Stimulated activated CD4-positive, alpha-beta T cell treated with anti-CD3 and anti-CD28 coated beads, Interleukin-1b, Interleukin-23, amount 100 ng/mL, for 4 hours (primary cell): ENCODE results near the gene CAPN15.
"Not testable (repeated sequence)": the region's sequence is repeated elsewhere in the genome, so short reads cannot be mapped to it uniquely, and the experiment has no call there.

ENCODE experiments used
- DNase-seq, 2 donors: peaks; one replicate each; pipeline ENCODE4 v3.0.0-alpha.2; 2020; ENCODE audit warnings: low read depth in 2 of 2

CAPN15 gene

DNA sequence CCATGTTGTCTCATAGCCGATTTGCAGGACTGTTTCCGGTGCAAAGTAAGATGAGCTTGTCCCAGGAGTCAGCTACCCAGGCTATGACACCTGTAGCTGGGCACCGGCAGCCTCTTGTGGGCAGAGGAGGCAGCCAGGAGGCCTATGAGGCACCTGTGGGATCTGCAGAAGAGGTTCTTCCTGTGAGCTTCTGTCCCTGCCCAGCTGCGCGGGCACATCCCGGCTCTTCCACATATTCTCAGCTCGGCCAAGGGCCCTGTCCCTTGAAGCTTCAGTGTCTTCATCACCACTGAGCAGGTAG lies 21.3 kb upstream of the CAPN15 start:
- DNase-seq, result no peak

DNA sequence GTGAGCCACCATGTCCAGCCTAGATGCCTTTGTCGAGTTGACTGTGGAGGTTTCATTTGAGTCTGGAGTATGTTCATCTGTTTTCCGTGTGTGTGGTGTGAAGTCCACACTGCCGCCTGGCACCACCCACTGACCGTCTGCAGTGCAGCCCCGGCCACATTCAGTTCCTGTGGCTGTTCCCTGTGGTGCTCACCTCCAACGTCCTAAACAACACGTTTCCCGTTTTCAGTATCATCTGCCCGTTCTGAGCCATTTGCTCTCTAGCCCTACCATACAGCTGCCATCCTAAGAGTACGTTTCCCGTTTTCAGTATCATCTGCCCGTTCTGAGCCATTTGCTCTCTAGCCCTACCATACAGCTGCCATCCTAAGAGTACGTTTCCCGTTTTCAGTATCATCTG lies 20.0 kb upstream of the CAPN15 start:
- not testable (repeated sequence) for DNase-seq

DNA sequence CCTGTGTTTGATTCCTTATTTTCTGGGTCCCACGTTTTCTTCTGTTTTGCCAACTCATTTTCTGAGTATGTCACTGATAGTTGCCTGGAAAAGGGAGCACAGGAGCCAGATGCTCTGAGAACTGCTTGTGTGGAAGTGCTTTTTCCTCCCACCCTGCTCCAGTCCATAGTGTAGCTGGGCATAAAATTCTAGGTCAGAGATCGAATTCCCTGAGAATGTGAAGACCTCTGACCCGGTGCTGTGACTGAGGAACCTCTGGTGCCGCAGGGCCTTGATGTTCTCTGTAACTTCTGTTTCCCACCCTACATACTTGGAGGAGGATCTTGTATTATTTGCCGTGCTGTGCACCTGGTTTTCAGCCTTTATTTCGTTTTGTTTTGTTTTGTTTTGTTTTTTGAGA lies 19.5 kb upstream of the CAPN15 start:
- no peak for DNase-seq

DNA sequence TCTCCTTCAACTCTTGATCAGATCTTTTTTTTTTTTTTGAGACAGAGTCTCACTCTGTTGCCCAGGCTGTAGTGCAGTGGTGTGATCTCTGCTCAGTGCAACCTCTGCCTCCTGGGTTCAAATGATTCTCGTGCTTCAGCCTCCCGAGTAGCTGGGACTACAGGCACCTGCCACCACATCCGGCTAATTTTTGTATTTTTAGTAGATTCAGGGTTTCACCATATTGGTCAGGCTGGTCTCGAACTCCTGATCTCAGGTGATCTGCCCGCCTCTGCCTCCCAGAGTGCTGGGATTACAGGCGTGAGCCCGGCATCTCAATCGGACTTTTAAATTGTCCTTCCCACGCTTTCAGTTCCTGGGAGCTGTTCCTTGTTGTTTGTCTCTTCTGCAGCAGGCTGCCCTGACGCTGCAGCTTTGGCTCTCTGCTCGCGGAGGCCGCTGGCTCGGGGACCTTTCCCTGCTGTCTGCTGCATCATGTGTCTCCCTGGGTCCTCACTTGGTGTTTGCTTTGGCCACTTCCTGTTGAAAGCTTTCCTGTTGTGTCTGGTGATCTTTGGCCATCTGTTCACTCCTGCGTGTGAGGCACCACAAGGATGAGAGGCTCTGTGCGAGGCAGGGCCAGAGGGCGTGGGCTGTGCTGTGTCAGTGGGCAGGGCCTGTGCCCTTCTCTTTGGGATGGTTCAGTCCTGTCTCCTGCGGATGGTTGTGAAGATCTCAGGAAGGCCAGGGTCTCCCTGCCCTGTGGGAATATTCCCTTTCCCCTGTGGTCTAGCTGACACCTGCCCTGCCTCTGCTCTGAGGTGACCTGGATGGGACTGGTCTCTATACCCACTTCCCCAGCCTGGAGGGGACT lies 18.4 kb upstream of the CAPN15 start:
- DNase-seq, result no peak

DNA sequence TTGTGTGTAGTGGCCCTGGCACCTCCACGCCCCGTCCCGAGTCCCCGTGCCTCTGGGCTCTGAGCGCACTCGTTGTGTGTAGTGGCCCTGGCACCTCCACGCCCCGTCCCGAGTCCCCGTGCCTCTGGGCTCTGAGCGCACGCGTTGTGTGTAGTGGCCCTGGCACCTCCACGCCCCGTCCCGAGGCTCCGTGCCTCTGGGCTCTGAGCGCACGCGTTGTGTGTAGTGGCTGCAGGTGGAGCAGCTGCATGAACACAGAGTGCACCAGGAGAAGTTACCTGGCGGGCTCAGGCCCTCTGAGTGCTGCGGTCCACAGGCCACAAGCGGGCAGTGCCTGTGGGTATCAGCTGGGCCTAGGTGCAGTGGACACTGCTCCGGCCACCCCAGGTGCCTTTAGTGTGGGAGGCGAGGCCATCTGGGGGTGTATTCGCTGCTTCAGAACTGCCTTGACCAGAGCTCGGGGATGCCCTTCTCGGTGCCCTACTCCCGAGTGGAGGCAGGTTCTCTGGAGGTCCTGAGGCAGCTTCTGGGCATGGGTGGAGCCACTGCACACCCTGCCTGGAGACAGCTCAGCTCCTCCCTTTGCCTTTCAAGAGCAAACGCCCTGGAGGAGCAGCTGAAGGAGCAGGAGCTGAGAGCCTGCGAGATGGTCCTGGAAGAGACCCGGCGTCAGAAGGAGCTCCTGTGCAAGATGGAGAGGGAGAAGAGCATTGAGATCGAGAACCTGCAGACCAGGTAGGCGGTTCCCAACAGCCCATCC lies 17.3 kb upstream of the CAPN15 start:
- no peak for DNase-seq

DNA sequence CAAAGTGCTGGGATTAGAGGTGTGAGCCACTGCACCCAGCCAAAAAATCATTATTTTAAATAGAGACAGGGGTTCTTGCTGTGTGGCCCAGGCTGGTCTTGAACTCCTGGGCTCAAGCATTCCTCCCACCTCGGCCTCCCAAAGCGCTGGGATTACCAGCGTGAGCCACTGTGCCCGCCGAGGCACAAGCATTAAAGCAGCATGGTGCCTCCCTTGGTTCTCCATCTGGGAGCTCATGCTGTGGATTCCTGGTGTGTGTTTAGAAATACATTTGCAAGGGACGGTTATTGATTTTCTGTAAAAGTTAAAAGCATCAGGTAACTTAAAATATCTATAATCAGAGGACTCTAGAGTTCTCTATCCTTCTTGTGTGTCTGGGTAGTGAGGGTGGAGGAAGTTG lies 14.7 kb upstream of the CAPN15 start:
- no peak for DNase-seq

DNA sequence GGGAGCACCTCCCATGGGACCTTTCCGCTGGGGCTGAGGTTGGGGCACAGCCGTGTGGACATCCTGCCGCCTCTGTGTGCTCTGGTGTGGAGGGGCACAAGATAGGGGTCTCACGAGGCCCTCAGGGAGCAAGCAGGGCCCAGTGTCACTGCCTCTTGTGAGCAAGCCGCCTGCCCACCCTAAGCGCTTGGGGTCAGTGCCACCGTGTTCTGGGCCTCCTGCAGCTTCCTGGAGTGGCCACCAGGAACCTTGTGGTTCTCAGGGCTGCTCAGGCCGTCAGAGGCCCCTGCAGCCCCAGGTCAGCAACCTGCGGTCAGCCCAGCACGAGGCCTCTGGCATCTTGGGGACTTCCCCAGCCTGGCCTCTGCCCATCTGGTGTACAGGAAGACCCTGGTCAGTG lies 13.6 kb upstream of the CAPN15 start:
- no peak for DNase-seq

DNA sequence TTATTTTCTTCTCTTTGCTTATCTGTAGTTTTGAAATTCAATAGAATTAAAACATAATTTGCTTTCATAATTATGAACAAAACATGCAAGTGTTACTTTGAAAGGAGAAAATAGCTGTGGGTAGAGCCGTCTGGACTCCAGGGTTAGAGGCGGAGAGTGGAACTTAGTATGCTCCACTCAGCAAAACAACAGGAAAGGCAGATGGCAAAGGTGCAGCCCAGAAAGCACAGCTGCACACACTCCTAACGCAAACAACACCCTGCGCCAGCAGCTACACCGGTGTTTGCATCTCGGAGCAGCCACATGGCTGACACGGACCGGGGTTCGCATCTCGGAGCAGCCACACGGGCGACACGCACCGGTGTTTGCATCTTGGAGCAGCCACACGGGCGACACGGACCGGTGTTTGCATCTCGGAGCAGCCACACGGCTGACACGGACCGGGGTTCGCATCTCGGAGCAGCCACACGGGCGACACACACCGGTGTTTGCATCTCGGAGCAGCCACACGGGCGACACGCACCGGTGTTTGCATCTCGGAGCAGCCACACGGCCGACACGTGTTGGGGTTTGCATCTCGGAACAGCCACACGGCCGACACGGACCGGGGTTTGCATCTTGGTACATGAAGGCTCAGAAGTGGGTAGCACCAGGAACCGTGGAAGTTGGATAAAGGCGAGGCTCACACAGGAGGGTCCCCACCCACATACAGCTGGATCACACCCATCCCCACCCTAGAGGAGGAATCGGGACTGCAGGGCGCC lies 12.2 kb upstream of the CAPN15 start:
- no peak for DNase-seq

DNA sequence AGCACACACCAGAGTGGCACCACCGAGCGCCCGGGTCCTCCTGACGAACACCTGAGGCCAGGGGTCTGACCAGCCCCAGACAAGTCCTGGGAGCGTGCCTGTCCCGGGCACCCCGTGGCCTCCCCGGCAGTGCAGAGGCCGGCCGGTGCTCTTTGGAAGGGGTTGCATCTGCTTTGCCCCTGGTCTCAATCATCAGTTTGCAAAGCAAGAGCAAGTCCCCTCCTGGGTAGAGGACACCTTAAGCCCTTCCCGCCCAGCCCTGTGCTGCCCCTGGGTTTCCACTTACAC lies 11.6 kb upstream of the CAPN15 start:
- DNase-seq, result no peak

DNA sequence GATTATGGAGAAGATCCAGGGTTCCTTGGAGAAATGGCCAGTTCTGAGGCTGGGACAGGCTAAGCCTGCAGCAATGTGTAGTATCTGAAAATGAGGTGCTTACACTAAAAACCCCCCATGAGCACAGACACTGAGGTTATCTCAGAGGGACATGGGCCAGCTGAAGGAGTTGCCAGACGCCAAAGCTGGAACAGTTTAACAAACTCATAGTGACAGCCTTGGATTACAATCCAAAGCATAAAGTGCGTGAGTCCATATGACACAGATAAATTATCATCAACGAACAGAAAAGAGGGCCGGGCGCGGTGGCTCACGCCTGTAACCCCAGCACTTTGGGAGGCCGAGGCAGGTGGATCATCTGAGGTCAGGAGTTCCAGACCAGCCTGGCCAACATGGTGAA lies 11.2 kb upstream of the CAPN15 start:
- no peak for DNase-seq

DNA sequence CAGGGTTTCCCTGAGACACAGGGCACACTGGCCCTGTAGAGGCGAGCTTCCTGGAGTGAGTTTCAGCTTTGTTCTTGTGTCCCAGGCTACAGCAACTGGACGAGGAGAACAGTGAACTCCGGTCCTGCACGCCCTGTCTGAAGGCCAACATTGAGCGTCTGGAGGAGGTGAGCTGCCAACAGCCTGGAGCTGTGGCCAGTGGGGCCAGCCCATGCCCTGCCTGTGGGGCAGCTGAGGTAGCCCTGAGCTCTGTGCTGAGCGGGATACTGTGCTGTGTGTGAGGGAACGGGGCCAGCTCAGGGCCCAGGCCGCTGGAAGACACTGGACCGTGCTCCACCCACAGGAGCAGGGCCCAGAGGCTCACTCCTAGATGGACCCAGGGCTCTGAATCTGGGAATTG lies 8.7 kb upstream of the CAPN15 start:
- DNase-seq, result no peak

DNA sequence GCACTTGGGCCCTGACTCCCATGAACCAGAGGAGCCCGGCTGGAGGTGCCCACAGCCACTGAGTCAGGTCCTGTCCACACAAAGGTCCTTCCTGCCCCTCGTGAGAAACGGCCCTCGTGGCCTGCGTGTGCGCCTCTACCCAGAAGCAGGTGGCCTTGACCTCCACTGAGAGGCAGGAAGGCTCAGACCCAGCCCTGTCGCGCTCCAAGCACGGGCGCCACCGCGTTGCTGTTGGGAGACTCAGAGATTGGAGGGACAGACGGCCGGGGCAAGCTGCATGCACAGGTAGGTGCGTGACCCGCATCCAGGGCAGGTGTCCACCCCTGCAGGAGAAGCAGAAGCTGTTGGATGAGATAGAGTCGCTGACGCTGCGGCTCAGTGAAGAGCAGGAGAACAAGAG lies 8.1 kb upstream of the CAPN15 start:
- DNase-seq, result no peak

DNA sequence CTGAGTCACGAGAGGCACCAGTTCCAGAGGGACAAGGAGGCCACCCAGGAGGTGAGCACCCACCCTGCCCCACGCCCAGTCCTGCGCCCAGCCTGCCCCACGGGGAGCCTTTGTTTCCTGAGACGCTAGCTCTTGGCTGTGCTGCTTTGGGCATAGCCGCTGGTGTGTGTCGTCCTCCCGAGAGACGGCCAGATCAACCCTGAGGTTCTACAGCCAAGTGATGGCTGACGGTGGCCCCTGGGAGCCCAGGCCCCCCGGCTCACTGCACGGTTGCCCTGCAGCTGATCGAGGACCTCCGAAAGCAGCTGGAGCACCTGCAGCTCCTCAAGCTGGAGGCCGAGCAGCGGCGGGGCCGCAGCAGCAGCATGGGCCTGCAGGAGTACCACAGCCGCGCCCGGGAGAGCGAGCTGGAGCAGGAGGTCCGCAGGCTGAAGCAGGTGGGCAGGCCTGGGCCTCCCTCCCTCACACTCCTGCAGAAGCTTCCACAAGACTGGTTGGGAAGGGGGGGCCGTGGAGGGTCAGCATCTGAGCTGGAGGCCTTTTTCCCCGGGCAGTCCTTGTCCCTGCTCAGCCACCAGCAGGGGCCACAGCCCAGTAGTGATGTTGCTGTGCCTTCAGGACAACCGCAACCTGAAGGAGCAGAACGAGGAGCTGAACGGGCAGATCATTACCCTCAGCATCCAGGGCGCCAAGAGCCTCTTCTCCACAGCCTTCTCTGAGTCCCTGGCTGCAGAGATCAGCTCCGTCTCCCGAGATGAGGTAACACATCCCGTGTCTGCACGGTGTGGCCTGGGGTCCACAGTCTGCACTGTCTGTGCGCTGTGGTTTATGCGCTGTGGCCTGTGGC lies 7.4 kb upstream of the CAPN15 start:
- no peak for DNase-seq

DNA sequence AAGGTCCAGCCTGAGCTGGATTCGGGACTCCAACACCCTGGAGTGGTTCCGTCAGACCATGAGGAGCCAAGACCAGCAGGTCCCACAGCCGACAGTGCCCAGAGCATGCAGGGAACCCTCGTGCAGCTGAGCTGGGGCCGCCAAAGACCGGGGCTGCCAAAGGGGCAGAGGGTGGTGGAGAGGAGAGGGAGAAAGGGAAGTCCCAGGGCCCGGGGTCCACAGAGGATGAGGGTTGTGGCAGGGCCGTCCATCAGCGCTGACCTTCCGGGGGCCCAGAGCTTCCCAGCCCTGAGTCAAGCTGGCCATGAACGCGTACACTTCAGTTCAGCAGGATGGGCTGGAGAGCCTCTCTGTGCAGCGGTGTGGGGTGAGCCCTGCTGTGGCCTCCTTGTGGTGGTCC lies 6.7 kb upstream of the CAPN15 start:
- no peak for DNase-seq

DNA sequence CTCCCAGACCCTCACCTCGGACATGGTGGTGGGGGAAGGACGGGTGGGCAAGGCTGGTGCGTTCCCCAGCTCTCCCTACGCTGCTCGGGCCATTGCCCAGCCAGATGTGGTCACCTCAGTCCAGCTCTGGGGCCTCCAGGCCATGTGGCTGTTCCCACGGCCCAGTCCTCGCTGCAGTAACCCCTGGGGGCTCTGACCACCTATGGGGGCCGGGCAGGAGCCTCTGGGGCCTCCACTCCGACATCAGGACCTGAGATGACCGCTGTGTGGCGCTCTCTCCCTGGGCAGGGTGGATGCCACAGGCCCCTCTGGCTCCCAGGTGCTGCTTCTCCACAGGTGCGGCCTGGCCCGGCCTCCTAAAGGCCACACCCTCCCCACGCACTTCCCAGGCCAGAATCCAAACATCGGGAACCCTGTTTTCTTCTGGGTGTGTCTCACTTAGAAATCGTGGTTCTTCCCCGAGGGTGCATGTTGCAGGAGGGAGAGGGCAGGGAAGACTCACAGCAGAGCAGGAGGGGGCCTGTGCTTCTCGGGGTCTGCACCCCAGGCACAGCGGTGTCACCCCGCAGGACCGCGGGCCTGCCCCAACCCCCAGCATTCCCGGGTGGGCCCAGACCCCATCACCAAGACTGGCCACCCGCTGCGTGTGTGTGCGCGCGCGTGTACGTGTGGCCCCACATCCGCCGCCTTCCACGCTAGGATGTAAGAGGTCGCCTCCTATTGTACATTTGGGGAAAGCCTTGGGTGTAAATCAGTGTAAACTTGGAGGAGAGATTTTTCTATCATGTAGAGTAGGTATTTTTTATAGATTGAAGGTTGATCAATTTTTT lies 5.9 kb upstream of the CAPN15 start:
- DNase-seq, result no peak

DNA sequence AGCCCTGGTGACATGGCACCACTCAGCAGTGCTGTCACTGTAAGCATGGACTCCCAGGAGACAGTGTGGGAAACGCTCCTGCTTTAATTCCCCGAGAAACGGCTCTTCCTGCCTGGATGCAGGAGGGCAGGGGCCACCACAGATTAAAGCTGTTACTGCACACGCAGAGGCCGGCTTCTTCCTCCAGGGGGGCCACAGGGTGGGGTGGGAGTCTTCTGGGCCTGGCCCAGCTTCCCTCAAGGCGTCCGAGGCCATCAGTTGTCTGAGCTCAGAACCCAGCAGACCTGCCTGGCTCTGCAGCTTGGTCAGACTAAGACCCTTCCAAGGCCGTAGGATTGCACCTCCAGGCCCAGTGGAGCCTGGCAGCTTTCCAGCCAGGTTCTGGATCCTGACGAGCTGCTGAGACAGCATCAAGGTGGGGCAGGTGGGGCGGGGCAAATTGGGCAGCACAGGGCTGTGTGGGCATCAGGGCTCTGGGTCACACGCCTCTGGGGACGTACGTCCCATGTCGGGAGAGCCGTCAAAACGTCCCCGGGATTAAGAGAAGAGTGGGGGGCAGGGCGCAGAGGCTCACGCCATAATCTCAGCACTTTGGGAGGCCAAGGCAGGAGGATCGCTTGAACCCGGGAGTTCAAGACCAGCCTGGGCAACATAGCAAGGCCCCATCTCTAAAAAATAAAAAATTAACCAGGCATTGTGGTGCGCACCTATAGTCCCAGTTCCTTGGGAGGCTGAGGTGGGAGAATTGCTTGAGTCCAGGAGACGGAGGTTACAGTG lies 5.0 kb upstream of the CAPN15 start:
- no peak for DNase-seq

DNA sequence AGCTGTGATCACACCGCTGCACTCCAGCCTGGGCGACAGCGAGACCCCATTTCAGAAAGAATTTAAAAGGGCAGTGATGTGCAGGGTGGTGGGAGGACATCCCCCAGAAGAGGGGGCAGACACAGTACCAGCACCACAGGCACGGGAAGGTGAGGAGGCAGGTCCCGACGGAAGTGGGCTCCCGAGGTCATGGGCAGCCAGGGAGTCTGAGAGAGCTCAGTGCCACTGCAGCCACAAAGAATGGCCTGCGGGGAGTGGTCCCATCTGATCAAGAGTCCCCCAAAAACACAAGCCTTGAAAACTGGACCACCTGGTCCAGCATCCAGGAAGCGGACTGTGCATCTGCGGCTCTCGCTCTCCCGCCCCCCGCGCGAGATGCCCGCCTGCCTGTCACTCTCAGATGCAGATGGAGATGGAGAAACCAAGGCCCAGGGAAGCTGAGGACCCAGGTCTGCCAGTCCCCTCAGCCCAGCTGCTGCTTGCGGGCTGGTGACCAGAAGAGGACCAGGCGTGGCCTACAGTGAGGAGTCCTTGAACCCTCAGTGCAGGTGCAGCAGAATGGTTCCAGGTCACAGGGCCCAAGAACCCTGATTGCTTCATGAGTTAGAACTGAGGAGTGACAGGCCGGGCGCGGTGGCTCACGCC lies 4.3 kb upstream of the CAPN15 start:
- no peak for DNase-seq

DNA sequence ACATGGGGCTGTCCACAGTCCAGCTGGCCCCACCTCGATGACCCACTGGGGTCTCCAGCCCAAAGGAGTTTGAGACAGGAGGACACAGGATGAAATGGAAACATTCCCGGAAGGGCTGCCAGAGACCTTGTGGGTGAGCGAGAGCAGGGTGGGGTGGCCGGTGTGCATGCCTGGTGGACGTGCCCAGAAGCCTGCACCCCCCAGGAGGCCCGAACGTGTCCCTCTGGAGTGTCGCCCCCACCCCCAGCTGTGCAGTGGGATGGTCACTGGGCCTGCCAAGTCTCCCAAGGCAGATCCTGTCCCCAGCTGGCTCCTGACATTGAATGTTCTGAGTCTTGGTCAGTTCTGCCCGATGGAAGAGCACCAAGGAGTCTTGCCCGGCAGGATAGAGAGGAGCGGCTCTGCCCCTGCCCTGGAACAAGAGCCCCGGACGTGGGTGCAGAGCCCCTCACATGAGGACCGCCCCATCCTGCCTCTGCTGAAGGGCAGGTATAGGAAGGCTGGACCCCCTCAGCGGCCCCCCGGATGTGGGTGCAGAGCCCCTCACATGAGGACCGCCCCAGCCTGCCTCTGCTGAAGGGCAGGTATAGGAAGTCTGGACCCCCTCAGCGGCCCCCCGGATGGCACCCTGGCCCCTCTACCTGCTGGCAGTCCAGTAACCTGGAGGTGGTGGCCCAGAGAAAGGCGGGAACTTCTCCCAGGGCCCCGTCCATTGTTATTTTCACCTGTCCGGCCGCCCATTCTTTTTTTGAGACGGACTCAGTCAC lies 3.1 kb upstream of the CAPN15 start:
- DNase-seq, result no peak

DNA sequence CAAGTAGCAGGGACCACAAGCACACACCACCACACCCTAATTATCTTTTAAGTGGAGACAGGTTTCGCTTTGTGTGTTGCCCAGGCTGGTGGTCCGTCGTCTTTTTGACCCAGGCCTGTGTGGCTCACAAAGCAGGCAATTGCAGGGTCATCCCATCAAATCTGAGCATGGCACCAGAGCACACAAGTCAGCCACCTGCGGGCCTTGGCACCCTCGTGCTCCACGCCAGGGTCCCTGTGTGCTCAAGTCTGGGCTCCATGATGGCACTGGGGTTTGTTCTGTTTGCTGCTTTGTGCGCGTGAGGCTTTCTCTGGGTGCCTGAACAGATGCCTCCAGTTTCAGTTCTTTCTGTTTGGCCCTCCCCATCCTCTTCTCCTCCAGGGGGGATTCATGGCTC lies 2.4 kb upstream of the CAPN15 start:
- no peak for DNase-seq
